Fibroblast of pulmonary artery (primary cell): ENCODE results near the gene NLN.

Experiments
- DNase-seq: peaks from one replicate; pipeline ENCODE4 v3.0.0-alpha.2; 2010; ENCODE audit warnings: low read depth
- H3K4me3 ChIP-seq: replicated peaks from 2 replicates; pipeline ENCODE4 v1.5.1; 2011; ENCODE audit warnings: low read depth, mild to moderate bottlenecking, control low read depth, low read length, moderate library complexity
- CTCF ChIP-seq: IDR thresholded peaks from 2 replicates; pipeline ENCODE4 v1.5.1; 2011; ENCODE audit warnings: mild to moderate bottlenecking, control low read depth, low read length, inconsistent platforms; ENCODE audit errors: missing control alignments

The NLN gene

GRCh38 chr5:65822710-65823109 lies 100.7 kb downstream of the NLN start:
- no peak overlapping the region for H3K4me3 ChIP-seq
- no peak for DNase-seq
- no peak for TF ChIP-seq CTCF

- H3K4me3 ChIP-seq = no peak overlapping the region
- DNase-seq = no peak
Observed at GRCh38 chr5:65823204-65823603, 101.2 kb downstream of the NLN start.

DNA sequence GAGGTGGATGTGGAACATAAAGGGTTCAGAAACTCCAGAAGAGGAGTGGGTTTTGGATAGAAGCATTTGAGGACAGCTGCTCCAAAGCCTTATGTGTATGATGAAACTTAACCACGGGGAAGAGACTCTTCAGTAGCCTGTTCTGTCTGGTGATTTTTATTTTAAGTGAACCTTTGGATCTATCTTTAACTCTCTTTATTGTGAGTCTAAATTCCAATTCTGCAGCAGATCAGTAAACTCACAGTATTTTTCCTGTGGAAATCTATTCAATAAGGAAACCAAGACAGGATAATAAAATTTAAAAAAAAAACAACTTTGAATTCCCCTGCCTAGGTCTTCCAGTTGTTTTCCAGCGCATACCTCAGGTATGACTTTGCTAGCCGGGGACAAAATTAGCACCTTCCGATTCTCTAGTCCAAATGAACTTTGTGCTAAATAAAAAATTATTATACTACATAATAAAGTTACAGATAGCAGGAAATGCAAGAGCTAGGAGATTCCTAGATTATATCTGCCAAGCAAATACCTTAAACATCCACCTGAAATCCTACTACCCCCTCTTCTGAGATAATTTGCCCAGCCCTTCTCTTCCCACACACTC lies 101.9 kb downstream of the NLN start:
- no peak for DNase-seq
- no peak for TF ChIP-seq CTCF
- no peak overlapping the region for H3K4me3 ChIP-seq

More at GRCh38 chr5:65823204-65823603, 101.2 kb downstream of the NLN start:
- TF ChIP-seq CTCF = no peak

- DNase-seq = no peak
- H3K4me3 ChIP-seq = no peak overlapping the region
Observed at GRCh38 chr5:65825408-65826328, 103.7 kb downstream of the NLN start.

DNA sequence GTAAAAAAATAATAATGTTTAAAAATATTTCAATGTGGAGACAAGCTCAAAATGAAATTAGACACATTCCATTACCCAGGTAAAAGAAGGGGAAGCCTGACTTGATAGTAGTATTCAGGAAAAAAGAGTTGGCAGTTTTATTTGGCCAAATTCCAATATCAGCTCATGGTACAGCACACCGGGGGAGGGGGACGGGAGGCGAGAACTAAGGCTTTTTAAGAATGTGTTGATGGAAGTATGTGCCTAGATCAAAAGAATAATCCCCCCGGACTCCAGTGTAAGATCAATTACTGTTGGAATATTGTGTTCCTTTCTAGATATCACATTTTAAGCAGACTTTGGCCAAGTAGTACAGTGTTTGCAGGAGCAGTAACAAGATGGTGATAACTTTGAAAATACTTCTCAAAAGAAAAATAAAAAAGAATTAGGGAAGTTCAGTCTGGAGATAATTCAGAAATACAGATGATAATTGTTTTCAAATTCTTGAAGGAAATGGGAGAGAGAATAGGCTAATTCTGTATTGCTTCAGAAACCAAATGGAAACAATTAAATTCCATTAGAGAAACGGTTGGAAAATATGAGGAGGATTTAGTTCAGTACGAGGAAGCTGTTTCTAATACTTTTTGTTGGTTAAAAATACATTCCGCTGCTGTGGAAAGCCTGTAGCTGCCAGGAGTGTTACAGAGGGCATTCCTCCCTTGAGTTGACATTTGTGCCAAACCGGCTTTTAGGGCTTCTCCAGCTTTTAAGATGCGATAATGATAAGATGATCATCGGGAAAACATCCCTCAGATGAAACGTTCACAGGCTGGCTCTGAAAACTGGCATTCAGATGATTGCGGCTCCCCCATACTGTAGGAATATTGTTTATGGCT lies 106.3 kb downstream of the NLN start:
- no peak for DNase-seq
- H3K4me3 ChIP-seq = no peak overlapping the region
- no peak for TF ChIP-seq CTCF

More at GRCh38 chr5:65825408-65826328, 103.7 kb downstream of the NLN start:
- TF ChIP-seq CTCF = no peak

DNA sequence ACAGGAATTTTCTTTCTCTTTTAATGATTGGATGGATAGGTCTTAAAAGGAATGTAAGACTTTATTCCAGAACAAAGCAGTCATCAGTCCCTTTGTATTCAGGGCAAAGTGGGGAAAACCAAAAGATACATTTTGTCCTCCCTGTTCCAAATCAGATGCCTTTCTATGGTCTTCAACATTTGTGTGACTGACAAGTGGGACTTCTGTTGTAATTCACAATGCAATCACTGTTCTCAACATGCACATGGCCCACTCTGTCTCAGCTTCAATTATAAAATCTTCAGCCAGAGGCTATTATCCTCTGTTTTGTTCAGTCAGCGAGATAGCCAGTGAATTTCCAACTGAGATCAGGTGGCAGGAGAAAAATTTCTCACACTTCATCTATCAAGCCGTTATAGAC lies 108.9 kb downstream of the NLN start:
- no peak for DNase-seq
- TF ChIP-seq CTCF = no peak
- H3K4me3 ChIP-seq = no peak overlapping the region
